Measurements from ENCODE around the gene AFTPH. TPM values are rescaled to one million over a fixed set of nuclear protein-coding genes. Genes with fewer than 3 reads are reported as not detected.
A peak's percentile ranks its signal among the peaks of the same experiment; 100 is the strongest.

The AFTPH gene
- total RNA-seq, 3 donors from 2014 or later: 33.4 to 75.8 (median 55.1) TPM

DNA sequence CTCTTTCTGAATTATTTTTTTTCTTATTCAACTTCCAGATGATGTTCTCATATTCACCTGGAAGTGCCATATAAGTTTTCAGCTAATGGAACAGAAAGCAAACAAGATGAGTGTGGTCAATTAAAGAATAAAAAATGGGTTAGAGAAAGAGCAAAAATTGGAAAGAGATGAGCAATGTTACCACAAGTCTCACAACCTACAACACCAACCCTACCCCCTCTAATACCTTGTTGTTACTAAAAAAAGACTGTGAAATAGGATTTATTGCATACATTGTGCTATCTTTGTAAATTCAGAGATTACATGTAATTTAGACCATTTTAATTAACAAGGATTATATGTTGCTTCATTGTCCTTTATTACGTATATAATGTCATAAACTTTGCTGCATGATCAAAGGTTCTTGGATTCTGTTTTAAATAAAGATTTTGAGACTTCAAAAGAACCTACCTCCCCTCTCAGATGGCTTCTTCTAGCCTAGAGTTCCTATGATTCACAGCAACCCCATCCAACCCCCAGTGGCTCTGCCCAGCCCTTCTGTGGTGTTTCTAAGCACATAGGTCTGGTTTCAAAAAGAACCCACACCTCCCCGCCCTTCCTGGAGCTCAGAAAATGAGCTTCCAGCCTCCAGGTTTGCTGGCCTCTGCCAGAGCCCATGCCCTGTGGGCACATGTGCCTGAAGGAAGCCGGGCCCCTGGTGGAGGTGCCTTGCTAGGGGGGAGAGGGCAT, 45.5 kb upstream of the AFTPH start:
- intact Hi-C loops (cut with DNase I; ENCODE audit: low total_unique reads): no loop called here
- no peaks in the 10 kb centered on the region for H3K9me3 ChIP-seq
- H3K4me1 ChIP-seq: peaks cover 0 to 3% of the 10 kb centered on the region in 2 donors
- H3K27ac ChIP-seq: no peak overlapping the region
- no peak for DNase-seq (ENCODE audit: low spot score in 2 of 2)
- H3K4me3 ChIP-seq: no peak overlapping the region
- H3K27me3 ChIP-seq: no peaks in the 10 kb centered on the region
- TF ChIP-seq POLR2A (IDR thresholded peaks at IDR 0.05) (no peak), CTCF (IDR thresholded peaks at IDR 0.05) (no peak), POLR2AphosphoS5 (IDR thresholded peaks at IDR 0.05) (no peak)
- H3K36me3 ChIP-seq: no peaks in the 10 kb centered on the region

DNA sequence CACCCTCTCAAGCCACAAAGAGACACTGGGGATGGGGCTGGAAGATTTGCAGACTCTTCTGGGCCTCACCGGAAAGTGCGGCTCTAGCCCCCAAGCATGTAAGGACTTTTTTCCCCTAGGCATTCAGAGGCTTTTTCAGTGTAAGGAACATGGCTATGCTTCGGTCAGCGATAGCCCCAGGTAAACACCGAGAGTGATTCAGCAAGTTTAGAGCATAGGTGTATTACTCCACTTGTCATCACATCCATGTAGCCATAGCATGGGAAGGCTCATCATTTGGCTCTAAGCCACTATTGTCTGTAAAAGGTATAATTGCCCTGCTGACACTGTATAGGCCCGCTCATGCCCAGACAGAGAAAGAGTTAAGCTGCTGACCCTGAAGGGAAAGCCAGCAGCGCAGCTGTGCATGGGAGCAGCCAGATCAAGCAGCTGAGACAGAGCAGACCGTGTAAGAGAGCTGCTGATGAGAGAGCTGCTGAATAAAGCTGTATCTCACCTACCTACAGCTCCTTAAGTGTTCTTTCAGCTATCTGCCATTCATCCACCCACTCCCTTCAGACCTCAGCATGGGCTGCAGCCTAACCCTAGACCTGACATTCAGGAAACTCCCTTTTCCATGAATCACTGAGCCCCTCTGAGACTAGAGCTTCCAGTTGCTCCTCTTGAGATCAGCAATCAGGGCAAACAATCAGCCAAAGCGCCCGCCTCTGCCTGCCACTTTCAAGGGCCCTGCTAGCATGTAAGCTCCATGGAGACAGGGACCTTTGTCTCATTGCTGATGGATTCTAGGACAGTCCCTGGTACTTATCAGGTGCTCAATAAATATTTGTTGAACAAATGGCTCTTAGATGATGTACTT, 44.6 kb upstream of the AFTPH start:
- Histone ChIP-seq H3K4me3 (no peak overlapping the region), H3K27me3 (no peaks in the 10 kb centered on the region), H3K36me3 (no peaks in the 10 kb centered on the region), H3K27ac (no peak overlapping the region), H3K9me3 (no peaks in the 10 kb centered on the region), H3K4me1 (peaks cover 0 to 3% of the 10 kb centered on the region in 2 donors)
- intact Hi-C loops (cut with DNase I; ENCODE audit: low total_unique reads): loop anchor here (10.0 kb wide), 1 partner anchor 145 kb away; no protein-coding TSS in a partner anchor
- no peak for DNase-seq (ENCODE audit: low spot score in 2 of 2)
- TF ChIP-seq POLR2AphosphoS5 (IDR thresholded peaks at IDR 0.05) (no peak), POLR2A (IDR thresholded peaks at IDR 0.05) (no peak), CTCF (IDR thresholded peaks at IDR 0.05) (no peak)

- Histone ChIP-seq H3K36me3 (no peaks in the 10 kb centered on the region), H3K4me3 (no peak overlapping the region), H3K4me1 (peaks cover 0 to 3% of the 10 kb centered on the region in 2 donors), H3K27ac (no peak overlapping the region), H3K27me3 (no peaks in the 10 kb centered on the region), H3K9me3 (no peaks in the 10 kb centered on the region)
- TF ChIP-seq POLR2AphosphoS5 (IDR thresholded peaks at IDR 0.05): no peak
- no peak for DNase-seq (ENCODE audit: low spot score in 2 of 2)
- intact Hi-C loops (cut with DNase I; ENCODE audit: low total_unique reads): loop anchor here (10.0 kb wide), 1 partner anchor 147 kb away; no protein-coding TSS in a partner anchor
These were observed 42.5 kb upstream of the AFTPH start for GRCh38 chr2:64481665-64482064.

DNA sequence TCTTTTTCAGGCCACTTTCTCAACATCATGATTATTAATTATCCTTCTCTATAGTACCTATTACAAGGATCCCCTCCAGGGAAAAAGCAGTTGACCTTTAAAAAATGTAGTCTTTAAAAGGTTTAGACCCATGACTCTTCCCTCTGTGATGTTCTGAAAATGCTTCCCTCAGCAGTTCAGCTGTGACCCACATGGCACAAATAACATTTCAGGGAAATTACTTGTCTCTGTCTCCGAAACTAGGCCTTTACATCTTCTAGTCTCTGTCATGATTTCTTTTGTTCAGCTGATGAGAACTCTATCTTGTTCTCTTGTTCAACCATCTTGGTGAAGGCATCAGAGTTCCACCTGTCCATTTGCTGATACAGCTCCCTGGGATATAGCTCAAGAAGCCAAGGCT, 41.9 kb upstream of the AFTPH start:
- no peaks in the 10 kb centered on the region for H3K27me3 ChIP-seq
- no peak overlapping the region for H3K4me3 ChIP-seq
- peaks cover 0 to 3% of the 10 kb centered on the region in 2 donors for H3K4me1 ChIP-seq
- TF ChIP-seq POLR2A (IDR thresholded peaks at IDR 0.05) (no peak), POLR2AphosphoS5 (IDR thresholded peaks at IDR 0.05) (no peak), CTCF (IDR thresholded peaks at IDR 0.05) (no peak)
- no peak for DNase-seq (ENCODE audit: low spot score in 2 of 2)
- no peaks in the 10 kb centered on the region for H3K9me3 ChIP-seq
- peak overlapping the region; percentile 53 to 71 for H3K27ac ChIP-seq
- intact Hi-C loops (cut with DNase I; ENCODE audit: low total_unique reads): loop anchor here (10.0 kb wide), 1 partner anchor 147 kb away; no protein-coding TSS in a partner anchor
- no peaks in the 10 kb centered on the region for H3K36me3 ChIP-seq

DNA sequence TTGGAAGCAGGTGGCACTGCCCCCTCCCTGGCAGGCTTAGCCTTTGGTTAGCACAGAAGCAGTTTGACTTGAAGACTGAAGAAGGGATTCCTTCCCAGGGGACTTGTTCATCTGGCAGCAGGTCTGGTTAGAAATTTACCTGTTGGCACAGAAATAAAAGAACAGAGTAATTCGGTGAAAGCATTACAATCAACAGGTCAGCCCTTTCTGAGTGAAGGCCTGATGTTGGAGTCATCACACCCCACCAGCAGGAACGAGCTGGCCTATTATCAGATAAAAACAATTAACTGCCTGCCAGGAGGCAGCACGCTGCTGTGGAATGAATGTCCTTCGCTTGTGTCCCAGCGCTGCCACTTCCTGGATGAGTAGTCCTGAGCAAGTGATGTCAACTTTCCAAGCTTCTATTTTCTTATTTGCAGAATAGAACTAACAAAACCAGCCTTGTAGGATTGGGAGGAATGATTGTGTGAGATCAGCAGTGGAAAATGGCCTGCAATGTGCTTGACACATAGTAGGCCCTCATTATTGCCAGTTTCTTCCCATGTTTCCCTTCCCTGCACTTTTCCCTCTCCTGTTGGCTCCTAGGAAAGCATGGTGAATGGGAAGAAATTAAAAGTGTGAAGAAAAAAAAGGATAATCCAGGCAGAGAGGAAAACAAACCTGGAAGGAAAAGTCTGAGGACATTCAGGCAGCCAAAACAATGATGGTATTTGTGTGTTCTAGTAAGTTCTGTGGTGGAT, 41.2 kb upstream of the AFTPH start:
- no peaks in the 10 kb centered on the region for H3K36me3 ChIP-seq
- H3K27ac ChIP-seq: peak overlapping the region; percentile 53 to 71
- intact Hi-C loops (cut with DNase I; ENCODE audit: low total_unique reads): loop anchor here (10.0 kb wide), 1 partner anchor 148 kb away; no protein-coding TSS in a partner anchor
- peaks cover 0 to 3% of the 10 kb centered on the region in 2 donors for H3K4me1 ChIP-seq
- H3K9me3 ChIP-seq: no peaks in the 10 kb centered on the region
- no peaks in the 10 kb centered on the region for H3K27me3 ChIP-seq
- TF ChIP-seq POLR2AphosphoS5 (IDR thresholded peaks at IDR 0.05): peak in 1 of 3 donors; percentile 33
- TF ChIP-seq CTCF (IDR thresholded peaks at IDR 0.05): no peak
- DNase-seq (ENCODE audit: low spot score in 2 of 2): peak; percentile 65 to 86
- H3K4me3 ChIP-seq: no peak overlapping the region
